IMR-90 (cell line): ENCODE results near the gene DOCK2. TPM values are rescaled to one million over a fixed set of nuclear protein-coding genes. Genes with fewer than 3 reads are reported as not detected.

Source experiments
- ATAC-seq: fragments of 200-7000 bp; cut with Tn5 transposase; 2 replicates; pipeline ENCODE4 v1.9.1; 2020; ENCODE audit warnings: low read depth, mild to moderate bottlenecking, moderate library complexity
- BruUV-seq: library from RNA; stranded (reverse); fragments of 400-500 nt; replicated peaks from 2 replicates; lab custom pipeline; 2021; lab: Mats Ljungman, UMichigan
- CTCF ChIA-PET: fragments of 300-600 bp; formaldehyde crosslinking; extraction: SDS; loops from one replicate; lab custom pipeline; 2021; ENCODE audit warnings: antibody characterized with exemption; lab: Yijun Ruan, JAX
- POLR2A ChIA-PET: fragments of 300-600 bp; sonication (Branson Sonifier 250); formaldehyde crosslinking; loops from one replicate; lab custom pipeline; 2022; ENCODE audit warnings: antibody characterized with exemption; ENCODE audit not compliant: unreplicated experiment; lab: Charles Lee
- DNase-seq: peaks from one replicate; pipeline ENCODE4 v3.0.0; 2013
- H2AFZ ChIP-seq: replicated peaks from 2 replicates; pipeline ENCODE3; 2013; ENCODE audit warnings: low read length, mild to moderate bottlenecking; ENCODE audit not compliant: poor library complexity
- H2AK5ac ChIP-seq: 2 replicates; pipeline ENCODE4 v1.6.1; 2013; ENCODE audit warnings: low read depth, low read length, inconsistent platforms
- H2AK9ac ChIP-seq: replicated peaks from 2 replicates; pipeline ENCODE3; 2013; ENCODE audit warnings: mild to moderate bottlenecking, low read depth, low read length, moderate library complexity; ENCODE audit not compliant: poor library complexity
- H2BK120ac ChIP-seq: 2 replicates; pipeline ENCODE4 v1.6.1; 2013; ENCODE audit warnings: low read depth, low read length, inconsistent platforms
- H2BK15ac ChIP-seq: 3 replicates; pipeline ENCODE4 v1.6.1; 2013; ENCODE audit warnings: low read depth, low read length, inconsistent platforms
- H2BK20ac ChIP-seq: 2 replicates; pipeline ENCODE4 v1.6.1; 2013; ENCODE audit warnings: low read depth, mild to moderate bottlenecking, inconsistent platforms, low read length, moderate library complexity
- H2BK5ac ChIP-seq: 2 replicates; pipeline ENCODE4 v1.6.1; 2013; ENCODE audit warnings: mild to moderate bottlenecking, low read depth, low read length, inconsistent platforms; ENCODE audit not compliant: poor library complexity, severe bottlenecking
- H3K14ac ChIP-seq: replicated peaks from 2 replicates; pipeline ENCODE4 v1.6.1; 2013; ENCODE audit warnings: low read depth, low read length, inconsistent platforms
- H3K18ac ChIP-seq: 2 replicates; pipeline ENCODE4 v1.6.1; 2013; ENCODE audit warnings: low read depth, low read length, control low read depth
- H3K23ac ChIP-seq: 2 replicates; pipeline ENCODE4 v1.6.1; 2013; ENCODE audit warnings: low read depth, low read length, inconsistent platforms
- H3K27ac ChIP-seq: 2 replicates; pipeline ENCODE4 v1.5.1; 2013; ENCODE audit warnings: mild to moderate bottlenecking, control low read depth, low read length; ENCODE audit not compliant: insufficient read depth
- H3K27me3 ChIP-seq: 2 replicates; pipeline ENCODE4 v1.6.1; 2013; ENCODE audit warnings: low read length; ENCODE audit not compliant: control insufficient read depth, insufficient read depth
- H3K36me3 ChIP-seq: 2 replicates; pipeline ENCODE4 v1.6.1; 2013; ENCODE audit warnings: low read length, mixed read lengths; ENCODE audit not compliant: control insufficient read depth, insufficient read depth
- H3K4ac ChIP-seq: 2 replicates; pipeline ENCODE4 v1.6.1; 2013; ENCODE audit warnings: low read depth, low read length, inconsistent platforms
- H3K4me1 ChIP-seq: 2 replicates; pipeline ENCODE4 v1.6.1; 2013; ENCODE audit warnings: low read length, mixed read lengths; ENCODE audit not compliant: control insufficient read depth, insufficient read depth
- H3K4me2 ChIP-seq: 2 replicates; pipeline ENCODE4 v1.6.1; 2013; ENCODE audit warnings: low read depth, mild to moderate bottlenecking, control low read depth, low read length, moderate library complexity
- H3K4me3 ChIP-seq: 2 replicates; pipeline ENCODE4 v1.5.1; 2013; ENCODE audit warnings: low read depth, mild to moderate bottlenecking, control low read depth, low read length, moderate library complexity; ENCODE audit not compliant: insufficient read depth
- H3K56ac ChIP-seq: 2 replicates; pipeline ENCODE4 v1.6.1; 2013; ENCODE audit warnings: low read length, inconsistent platforms; ENCODE audit not compliant: insufficient read depth; ENCODE audit errors: extremely low read depth
- H3K79me1 ChIP-seq, 2 experiments: 2 replicates each; pipeline ENCODE4 v1.6.1; 2013; ENCODE audit warnings: low read length in 2 of 2, inconsistent platforms in 1 of 2, low read depth in 1 of 2
- H3K9ac ChIP-seq: 2 replicates; pipeline ENCODE4 v1.6.1; 2013; ENCODE audit warnings: low read depth, low read length, control low read depth
- H3K9me1 ChIP-seq: 2 replicates; pipeline ENCODE4 v1.6.1; 2013; ENCODE audit warnings: low read length, inconsistent platforms; ENCODE audit not compliant: insufficient read depth
- H3K9me3 ChIP-seq: 2 replicates; pipeline ENCODE4 v1.6.1; 2013; ENCODE audit warnings: low read length; ENCODE audit not compliant: control insufficient read depth, insufficient read depth
- H4K20me1 ChIP-seq: 2 replicates; pipeline ENCODE4 v1.6.1; 2013; ENCODE audit warnings: low read length, inconsistent platforms; ENCODE audit not compliant: insufficient read depth
- H4K5ac ChIP-seq: 2 replicates; pipeline ENCODE4 v1.6.1; 2013; ENCODE audit warnings: mild to moderate bottlenecking, low read depth, low read length, control low read depth
- H4K8ac ChIP-seq, 2 experiments: 2 replicates each; pipeline ENCODE4 v1.6.1; 2013; ENCODE audit warnings: low read depth in 2 of 2, low read length in 2 of 2, control low read depth in 1 of 2, inconsistent platforms in 1 of 2
- H4K91ac ChIP-seq: 2 replicates; pipeline ENCODE4 v1.6.1; 2013; ENCODE audit warnings: low read depth, low read length, inconsistent platforms; ENCODE audit not compliant: insufficient read depth
- CEBPB ChIP-seq: IDR thresholded peaks from 2 replicates; pipeline ENCODE4 v1.6.1; 2012; ENCODE audit warnings: low read depth, low read length, improper control_type of control experiment
- CHD1 ChIP-seq: IDR thresholded peaks from 2 replicates; pipeline ENCODE4 v1.6.1; 2012; ENCODE audit warnings: low read depth, low read length, improper control_type of control experiment
- CTCF ChIP-seq: conservative IDR thresholded peaks from 2 replicates; pipeline ENCODE4 v1.5.1; 2012; ENCODE audit warnings: mild to moderate bottlenecking, low read depth, low read length, improper control_type of control experiment
- ELK1 ChIP-seq: fragments of 150-350 bp; IDR thresholded peaks from 2 replicates; pipeline ENCODE4 v1.6.1; 2016; ENCODE audit warnings: low read depth, mild to moderate bottlenecking, low read length, moderate library complexity, borderline replicate concordance
- MAZ ChIP-seq: IDR thresholded peaks from 2 replicates; pipeline ENCODE4 v1.6.1; 2012; ENCODE audit warnings: low read depth, mild to moderate bottlenecking, low read length, improper control_type of control experiment, moderate library complexity, borderline replicate concordance
- NFE2L2 ChIP-seq: fragments of 150-350 bp; IDR thresholded peaks from 2 replicates; pipeline ENCODE4 v1.6.1; 2016; ENCODE audit warnings: low read depth, mild to moderate bottlenecking, low read length
- RCOR1 ChIP-seq: IDR thresholded peaks from 2 replicates; pipeline ENCODE4 v1.6.1; 2012; ENCODE audit warnings: mild to moderate bottlenecking, low read length, improper control_type of control experiment; ENCODE audit not compliant: insufficient replicate concordance
- RFX5 ChIP-seq: IDR thresholded peaks from 2 replicates; pipeline ENCODE4 v1.8.0; 2012; ENCODE audit warnings: low read depth, mild to moderate bottlenecking, low read length, moderate library complexity
- SMC3 ChIP-seq: fragments of 150-350 bp; IDR thresholded peaks from 2 replicates; pipeline ENCODE4 v1.6.1; 2016; ENCODE audit warnings: low read depth, mild to moderate bottlenecking, antibody characterized with exemption, low read length, moderate library complexity
- WGBS, 2 experiments: methylation state at CpG; one replicate each; pipeline versions ENCODE4 v1.1.5 to v1.1.7; 2013; ENCODE audit warnings: missing lambda C conversion rate in 2 of 2; ENCODE audit not compliant: insufficient read length in 1 of 2; ENCODE audit errors: extremely low coverage in 2 of 2; 5-methylcytosine and 5-hydroxymethylcytosine counted together
- dilution Hi-C: fragments of 300-500 bp; cut with HindIII; formaldehyde crosslinking; loops from one replicate; pipeline ENCODE4 v1.14.3; 2018; ENCODE audit warnings: low sequenced_read_pairs; ENCODE audit not compliant: unreplicated experiment
- in situ Hi-C: fragments of 300-500 bp; cut with MboI; formaldehyde crosslinking; loops from 3 replicates; pipeline ENCODE4 v1.14.3; 2019; ENCODE audit warnings: low sequenced_read_pairs, inconsistent platforms, mixed read lengths
- intact Hi-C: fragments of 100-400 bp; cut with micrococcal nuclease; formaldehyde crosslinking; loops from 2 replicates; pipeline ENCODE4 v1.10.0; 2022
- polyA plus RNA-seq, 3 experiments: library from polyadenylated mRNA; depleted of rRNA; stranded (reverse); fragments of >200 nt; gene quantifications; 2 replicates each; pipeline ENCODE4 v1.2.3, GENCODE V29; 2012; ENCODE audit warnings: low replicate concordance in 1 of 3
- total RNA-seq: library from RNA; depleted of rRNA; stranded (reverse); fragments of >200 nt; gene quantifications from 2 replicates; pipeline ENCODE4 v1.2.3, GENCODE V29; 2012

The DOCK2 gene
- total and polyA plus RNA-seq, 2 of the 4 experiments (the other 2 are of a cell fraction), result 0.72 to 3.0 TPM

- intact Hi-C loops, result no loop called here
- Histone ChIP-seq H4K91ac (no peak overlapping the region), H2BK20ac (no peak overlapping the region), H3K36me3 (peaks cover 2% of the 10 kb centered on the region; the same call in 1 of the 2 replicates), H3K27ac (no peak overlapping the region), H3K4me2 (no peak overlapping the region), H3K14ac (no peak overlapping the region), H2BK15ac (no peak overlapping the region), H4K8ac (no peak overlapping the region), H2AK5ac (no peak overlapping the region), H3K9me1 (no peaks in the 10 kb centered on the region), H2AK9ac (no peak overlapping the region), H3K4ac (no peak overlapping the region), H3K9me3 (no peaks in the 10 kb centered on the region), H3K23ac (no peak overlapping the region), H3K79me1 (peaks cover 0 to 6% of the 10 kb centered on the region in 2 experiments; a peak in 1 of 4 replicates), H2BK120ac (no peak overlapping the region), H4K20me1 (no peaks in the 10 kb centered on the region), H3K4me3 (no peak overlapping the region), H3K18ac (no peak overlapping the region), H2BK5ac (no peak overlapping the region), H3K27me3 (no peaks in the 10 kb centered on the region), H3K9ac (no peak overlapping the region), H3K56ac (no peak overlapping the region), H2AFZ (no peak overlapping the region), H3K4me1 (no peaks in the 10 kb centered on the region), H4K5ac (no peak overlapping the region)
- TF ChIP-seq CEBPB, result no peak
- TF ChIP-seq RCOR1, result no peak
- no peak for TF ChIP-seq RFX5
- no peak for TF ChIP-seq SMC3
- TF ChIP-seq MAZ, result no peak
- TF ChIP-seq CTCF, result no peak
- no peak for TF ChIP-seq NFE2L2
- no peak for TF ChIP-seq ELK1
- no peak for TF ChIP-seq CHD1
- POLR2A ChIA-PET, result no interaction called here
- CTCF ChIA-PET, result interaction anchor here (0.6 kb wide), 1 partner anchor 34 kb away, joined by 3 read pairs; no protein-coding TSS in a partner anchor
- no TSS peak for BruUV-seq
- WGBS, 2 experiments, result 100% methylated on average over 1 of the region's 3 CpGs; no CpG with 5 or more reads in 1 of the 2 experiments
- DNase-seq (no peak), ATAC-seq (no peak)
- in situ Hi-C loops, result no loop called here
- dilution Hi-C loops, result no loop called here
These were observed 232.0 kb downstream of the DOCK2 start for GRCh38 chr5:169869066-169869465.
